Stimulated activated CD4-positive, alpha-beta T cell treated with anti-CD3 and anti-CD28 coated beads, TNF-alpha, amount 100 ng/mL, for 48 hours (primary cell): ENCODE measurements around the gene MCM3AP.
A peak's percentile ranks its signal among the peaks of the same experiment; 100 is the strongest.

Experiments
- DNase-seq, 3 donors: peaks; one replicate each; pipeline ENCODE4 v3.0.0-alpha.2; 2020; ENCODE audit warnings: low read depth in 3 of 3

The MCM3AP gene

DNA sequence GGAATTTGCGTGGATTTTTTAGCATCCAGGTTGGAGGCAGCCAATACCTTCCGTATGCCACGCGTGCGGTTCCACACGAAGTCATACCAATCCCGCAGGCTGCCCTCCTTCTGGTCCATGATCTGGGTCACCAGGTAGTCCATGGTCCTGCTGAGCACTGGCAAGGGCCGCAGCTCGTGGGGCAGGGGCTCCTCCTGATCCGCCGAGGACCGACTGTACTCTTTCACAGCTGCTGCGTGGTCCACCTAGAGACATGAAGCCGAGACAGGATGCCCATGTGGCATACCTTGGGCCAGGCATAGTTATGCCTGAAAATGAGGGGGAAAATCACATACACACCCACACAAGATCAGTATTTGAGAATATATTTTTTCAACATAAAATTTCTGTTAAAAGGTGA, 12.1 kb downstream of the MCM3AP start:
- DNase-seq: no peak

DNA sequence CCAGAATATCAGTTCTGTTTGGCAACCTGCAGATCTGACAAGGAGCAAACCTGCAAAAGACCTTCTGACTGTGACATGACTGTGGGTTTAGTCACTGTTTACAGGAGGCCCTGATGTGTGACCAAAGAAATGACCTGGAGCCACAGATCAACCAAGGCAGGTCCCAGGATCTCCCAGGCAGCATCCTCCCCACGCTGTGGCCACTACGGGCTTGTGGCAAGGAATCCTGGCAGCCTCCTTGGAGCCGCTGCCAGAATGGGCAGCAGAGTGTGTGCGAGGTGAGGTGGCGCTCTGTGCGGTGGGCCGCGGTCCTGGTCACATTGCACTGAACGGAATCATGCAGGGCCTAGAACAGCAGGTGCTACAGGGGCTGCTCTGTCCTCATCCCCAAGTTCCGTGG, 15.9 kb downstream of the MCM3AP start:
- no peak for DNase-seq

DNA sequence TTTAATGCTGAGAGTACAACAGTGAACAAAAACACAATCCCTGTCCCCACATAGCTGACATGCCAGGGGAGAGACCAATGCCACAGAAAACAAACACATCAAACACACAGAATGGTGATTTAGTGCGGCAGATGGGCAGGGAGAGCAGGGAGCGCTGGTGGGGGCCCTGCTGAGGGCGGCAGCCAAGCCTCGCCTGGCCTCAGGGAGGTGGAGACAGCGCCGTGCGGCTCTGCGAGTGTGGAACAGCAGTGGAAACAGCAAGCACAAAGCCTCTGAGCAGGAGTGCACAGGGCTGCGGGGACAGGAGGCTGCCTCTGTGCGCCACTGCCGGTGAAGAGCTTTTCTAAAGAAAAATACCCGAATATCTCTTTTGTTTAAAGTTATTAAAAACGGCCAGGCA, 17.0 kb downstream of the MCM3AP start:
- no peak for DNase-seq

DNA sequence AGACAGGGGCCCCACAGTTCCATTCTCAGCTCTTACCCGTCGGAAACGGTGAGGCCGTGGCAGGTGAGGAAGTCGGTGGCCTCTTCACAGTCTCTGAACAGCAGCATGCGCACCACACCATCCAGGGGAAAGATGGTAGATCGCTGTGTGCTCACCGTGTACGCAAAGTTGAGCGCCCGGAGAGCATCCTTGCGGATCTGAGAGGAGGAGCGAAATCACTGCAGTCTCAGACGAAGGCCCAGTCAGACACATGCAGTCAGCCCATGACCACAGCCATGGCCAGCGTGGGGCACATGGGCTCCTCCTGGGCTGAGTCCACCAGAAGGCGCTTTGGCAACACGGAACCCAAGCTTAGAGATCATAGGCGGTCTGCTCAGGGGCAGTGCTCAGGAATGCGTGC, 18.5 kb downstream of the MCM3AP start:
- DNase-seq: no peak

DNA sequence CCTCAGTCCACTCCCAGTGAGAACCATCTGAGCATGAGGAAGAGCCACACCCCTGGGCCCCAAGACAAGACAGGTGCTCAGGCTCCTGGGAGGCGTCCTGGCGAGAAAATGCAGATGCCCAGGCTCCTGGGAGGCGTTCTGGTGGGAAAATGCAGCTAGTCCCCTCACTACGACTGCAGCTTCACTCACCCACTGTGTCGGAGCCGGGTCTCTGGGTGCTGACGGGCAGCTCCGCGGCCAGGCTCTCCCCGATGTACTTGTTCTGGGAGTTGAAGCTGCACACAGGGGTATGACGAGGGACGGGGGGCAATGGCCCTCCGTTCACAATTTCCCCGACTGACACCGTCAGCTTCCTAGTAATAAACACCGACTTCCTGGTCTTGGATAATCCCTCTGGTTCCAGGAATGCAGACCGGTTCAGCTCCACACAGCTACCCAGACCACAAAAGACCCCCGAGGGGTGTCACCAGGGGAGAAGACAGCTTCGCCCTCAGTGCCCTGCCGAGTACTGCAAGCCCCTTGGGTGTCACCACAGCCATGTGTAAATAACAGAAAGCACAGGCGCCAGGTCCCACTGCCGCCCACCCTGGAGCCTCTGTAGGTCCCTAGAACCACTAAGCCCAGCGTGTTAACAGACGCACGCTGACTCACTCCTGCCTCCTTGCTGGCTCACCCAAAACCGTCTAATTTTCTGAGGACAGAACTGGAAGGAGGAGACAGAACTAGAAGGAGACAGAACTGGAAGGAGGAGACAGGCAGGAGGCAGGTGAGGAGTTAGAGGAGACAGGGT, 19.5 kb downstream of the MCM3AP start:
- DNase-seq: no peak

DNA sequence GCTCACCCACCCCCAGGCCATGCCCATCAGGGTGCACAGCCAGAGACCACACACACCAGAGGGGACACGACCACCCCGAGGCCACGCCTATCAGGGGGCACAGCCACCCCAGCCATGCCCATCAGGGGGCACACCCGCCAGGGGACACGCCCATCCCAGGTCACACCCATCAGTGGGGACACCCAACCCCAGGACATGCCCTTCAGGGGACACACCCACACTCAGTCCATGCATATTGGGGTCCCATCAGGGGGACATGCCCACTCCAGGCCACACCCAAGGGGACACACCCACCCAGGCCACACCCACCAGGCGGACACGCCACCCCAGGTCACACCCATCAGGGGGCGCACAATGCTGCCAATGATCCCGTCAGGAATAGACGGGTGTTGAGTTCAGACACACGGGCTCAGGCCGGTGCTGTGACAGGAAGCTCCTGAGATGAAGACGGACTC, 20.7 kb downstream of the MCM3AP start:
- no peak for DNase-seq

DNA sequence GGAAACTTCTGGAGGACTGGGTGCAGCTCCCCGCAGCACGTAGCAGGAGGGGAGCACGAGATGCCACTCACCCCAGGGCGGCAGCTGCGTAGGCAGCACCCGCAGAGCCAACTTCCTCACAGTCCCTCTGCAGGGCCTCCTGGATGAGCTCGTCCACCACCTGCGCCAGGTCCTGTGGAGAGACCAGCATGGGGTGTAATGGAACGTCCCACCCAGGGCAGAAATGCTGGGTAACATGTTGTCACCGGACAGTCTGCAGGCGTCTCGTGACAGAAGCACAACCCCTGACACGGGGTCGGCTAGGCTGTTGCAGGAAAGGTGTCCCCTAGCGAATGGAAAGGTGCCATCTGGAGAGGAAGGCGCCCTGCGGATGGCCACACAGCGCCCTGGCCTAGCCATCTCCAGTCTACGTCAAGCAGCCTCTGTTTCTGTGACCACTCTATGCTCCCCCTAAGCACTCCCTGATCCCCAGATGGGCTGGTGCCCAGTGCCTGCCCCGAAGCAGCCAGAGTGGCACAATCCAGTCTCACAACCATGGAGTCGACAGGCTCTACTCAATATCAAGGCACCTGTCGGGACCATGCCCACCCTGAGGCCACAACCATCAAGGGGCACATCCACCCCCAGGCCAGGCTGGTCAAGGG, 21.2 kb downstream of the MCM3AP start:
- DNase-seq: no peak

DNA sequence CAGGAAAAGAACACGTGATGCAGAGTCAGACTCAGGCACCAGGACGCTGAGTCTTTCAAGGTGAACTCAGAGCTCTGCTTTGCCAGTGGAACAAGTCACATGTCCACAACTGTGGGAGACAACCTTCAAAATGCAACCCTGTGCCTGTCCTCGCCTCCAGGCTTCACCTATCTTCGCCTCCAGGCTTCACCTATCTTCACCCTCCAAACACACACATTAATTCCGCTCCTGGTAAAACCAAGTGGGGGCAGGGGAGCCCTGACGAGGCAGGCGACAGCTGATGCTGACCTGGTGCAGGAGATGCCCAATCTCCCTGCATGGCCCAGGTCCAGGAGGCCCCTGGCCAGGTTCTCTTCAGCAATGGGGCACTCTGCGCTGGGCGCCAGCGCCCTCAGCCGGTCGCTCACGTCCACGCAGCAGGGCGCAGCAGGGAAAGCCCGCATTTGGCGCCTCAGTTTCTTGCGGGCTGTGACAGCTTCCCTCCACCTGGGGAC, 28.9 kb downstream of the MCM3AP start:
- DNase-seq: no peak

DNA sequence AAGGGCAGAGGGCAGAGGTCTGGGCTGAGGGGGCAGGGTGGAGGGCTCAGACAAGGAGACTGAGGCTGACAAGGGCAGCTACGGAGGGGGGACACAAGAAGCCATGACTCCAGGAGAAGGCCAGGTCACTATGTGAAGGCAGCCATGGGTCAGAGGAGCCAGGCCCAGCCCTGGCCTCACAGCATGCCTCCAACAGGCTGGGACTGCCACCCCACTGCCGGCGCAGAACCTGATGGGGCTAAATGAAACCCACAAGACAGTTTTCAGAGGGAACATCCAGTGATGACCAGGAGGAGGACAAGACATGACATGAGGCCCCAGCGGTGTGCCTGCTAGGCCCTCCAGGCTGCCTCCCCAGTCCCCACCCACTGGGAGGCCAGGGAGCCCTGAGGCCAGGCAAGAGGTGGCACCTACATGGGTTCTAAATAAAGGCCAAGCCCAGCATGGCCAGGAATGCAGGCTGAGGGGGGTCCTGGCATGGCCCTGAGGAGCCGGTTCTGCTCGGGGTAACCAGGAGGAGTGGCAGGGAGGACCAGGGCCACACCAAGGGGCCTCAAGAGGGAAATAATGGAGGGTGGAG, 29.6 kb downstream of the MCM3AP start:
- no peak for DNase-seq

DNA sequence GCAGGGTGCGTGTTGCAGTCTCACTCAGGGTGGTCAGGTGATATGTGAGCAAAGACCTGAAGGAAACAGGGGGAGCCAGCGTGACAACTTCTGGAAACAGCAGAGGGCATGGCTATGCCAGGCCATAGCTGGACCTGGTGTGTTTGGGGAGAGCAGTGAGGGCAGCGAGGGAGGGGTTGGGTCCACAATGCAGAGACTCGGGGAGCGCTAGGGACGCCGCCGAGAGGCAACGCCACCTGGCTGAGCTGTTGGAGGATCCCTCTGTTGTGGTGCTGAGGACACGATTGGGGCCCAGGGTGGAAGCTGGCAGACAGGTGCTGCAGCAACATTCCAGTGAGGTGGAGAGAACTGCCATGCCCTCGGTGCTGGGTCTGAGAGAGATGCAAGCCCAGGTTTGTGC, 30.2 kb downstream of the MCM3AP start:
- no peak for DNase-seq

DNA sequence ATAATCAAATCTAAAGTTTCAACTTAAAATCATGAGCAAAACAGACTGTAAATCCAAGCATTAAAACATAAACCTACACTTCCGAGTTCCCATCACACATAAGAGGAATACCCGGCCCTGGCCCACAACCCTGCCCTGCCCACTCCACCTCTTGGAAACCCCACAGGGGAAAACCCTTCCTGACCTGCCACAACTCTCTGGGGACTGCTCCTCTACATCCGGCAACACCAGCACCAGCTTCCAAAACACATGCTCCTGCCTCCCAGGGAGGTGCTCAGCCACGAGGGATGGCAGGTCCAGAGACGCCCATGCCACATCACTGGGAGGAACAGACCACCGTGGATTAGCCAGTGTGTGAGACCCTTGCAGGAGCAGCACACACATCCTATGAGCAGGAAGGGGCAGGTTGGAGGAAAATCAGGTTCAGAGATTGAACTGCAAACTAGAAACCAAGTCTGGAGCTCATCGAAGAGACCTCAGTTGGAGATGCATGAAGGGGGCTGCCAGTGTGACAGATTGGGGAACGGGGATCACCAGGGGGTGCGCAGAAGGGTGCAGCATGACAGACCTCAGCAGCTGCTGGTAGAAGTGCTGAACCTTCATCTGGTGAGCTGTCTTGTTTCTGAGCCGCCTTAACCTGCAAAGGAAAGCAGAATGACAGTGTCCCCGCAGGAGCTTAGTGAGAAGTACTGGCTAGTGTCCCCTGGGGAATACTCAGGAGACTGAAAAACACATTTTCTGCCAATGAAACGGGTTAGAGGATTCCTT, 31.0 kb downstream of the MCM3AP start:
- no peak for DNase-seq

DNA sequence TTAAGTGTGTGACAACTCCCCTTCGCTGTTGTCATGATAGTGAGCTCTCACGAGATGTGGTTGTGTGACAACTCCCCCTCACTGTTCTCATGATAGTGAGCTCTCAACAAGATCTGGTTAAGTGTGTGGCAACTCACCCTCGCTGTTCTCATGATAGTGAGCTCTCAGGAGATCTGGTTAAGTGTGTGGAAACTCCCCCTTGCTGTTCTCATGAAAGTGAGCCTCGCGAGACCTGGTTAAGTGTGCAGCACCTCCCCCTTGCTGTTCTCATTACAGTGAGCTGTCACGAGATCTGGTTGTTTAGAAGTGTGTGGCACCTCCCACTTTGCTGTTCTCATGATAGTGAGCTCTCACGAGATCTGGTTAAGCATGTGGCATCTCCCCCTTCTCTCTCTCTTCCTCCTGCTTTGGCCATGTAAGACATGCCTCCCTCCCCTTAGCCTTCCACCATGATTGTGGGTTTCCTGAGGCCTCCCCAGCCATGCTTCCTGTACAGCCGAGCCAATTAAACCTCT, 31.7 kb downstream of the MCM3AP start:
- peak; percentile 15 to 44 (median 30) for DNase-seq

DNA sequence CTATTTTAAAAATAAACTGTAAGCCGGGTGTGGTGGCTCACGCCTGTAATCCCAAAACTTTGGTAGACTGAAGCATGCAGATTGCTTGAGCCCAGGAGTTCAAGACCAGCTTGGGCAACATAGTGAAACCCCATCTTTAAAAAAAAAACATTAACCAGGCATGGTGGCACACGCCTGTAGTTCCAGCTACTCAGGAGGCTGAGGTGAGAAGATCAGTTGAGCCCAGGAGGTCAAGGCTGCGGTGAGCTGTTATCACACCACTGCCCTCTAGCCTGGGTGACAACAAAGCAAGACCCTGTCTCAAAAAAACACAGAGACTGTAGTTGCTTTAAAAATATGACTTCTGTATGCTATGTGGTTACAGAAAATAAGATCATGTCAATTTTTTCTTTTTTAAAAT, 32.6 kb downstream of the MCM3AP start:
- no peak for DNase-seq

DNA sequence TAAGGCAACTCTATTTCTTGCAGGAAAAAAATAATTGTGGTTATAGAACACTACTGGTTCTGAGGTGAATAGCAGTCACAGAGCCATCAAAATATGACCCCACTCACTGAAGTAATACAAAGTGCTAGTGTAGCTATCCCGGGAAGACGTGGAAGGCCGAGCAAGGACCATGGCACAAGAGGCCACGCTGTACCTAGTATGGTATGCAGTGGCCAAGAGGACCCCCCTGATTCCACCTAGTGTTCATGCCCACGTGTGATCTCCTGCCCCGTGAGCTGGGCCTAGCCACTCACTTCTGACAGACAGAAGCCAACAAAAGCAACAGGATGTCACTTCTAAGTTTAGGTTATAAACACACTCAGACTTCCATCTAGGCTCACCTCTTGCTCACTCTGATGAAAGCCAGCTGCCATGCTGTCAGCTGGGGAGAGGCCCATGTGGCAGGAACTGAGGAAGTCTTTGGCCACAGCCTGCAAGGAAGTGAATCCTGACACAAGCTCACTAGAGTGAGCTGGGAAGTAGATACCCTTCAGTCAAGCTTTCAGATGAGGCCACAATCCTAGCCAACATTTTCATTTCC, 35.2 kb downstream of the MCM3AP start:
- DNase-seq: no peak

DNA sequence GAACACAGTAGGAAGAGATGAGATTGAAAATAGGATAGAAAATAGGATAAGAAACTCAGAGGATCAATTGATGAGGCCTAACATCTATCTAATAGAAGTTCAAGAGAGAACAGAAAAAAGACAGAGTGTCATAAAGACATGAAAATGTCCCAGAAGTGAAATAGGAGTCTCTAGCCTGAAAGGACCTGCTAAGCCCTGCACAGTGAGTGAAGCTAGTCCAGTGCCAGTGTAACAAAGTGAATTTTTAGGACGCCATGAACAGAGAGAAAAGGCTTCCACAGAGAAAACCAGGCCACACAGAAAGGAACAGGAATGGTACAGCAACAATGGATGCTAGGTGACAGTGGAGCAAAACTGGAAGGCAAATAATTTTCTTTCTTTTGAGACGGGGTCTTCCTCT, 36.6 kb downstream of the MCM3AP start:
- DNase-seq: no peak

DNA sequence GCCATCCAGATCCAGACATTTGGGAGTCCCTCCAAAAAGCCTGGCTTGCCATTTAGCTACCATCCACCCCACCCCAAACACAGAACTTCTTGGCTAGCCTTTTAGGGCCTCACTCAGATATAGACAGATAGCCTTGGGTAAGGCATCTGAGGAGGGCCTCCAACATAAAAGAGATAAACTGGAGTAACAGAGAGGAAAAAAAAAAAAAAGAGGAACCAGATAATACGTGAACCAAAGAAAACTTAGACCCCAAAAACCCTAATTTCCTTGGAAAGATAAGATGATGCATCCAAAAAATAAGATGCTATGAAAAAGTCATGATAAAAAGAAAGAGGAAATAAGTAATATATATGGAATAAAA, 37.0 kb downstream of the MCM3AP start:
- no peak for DNase-seq

DNA sequence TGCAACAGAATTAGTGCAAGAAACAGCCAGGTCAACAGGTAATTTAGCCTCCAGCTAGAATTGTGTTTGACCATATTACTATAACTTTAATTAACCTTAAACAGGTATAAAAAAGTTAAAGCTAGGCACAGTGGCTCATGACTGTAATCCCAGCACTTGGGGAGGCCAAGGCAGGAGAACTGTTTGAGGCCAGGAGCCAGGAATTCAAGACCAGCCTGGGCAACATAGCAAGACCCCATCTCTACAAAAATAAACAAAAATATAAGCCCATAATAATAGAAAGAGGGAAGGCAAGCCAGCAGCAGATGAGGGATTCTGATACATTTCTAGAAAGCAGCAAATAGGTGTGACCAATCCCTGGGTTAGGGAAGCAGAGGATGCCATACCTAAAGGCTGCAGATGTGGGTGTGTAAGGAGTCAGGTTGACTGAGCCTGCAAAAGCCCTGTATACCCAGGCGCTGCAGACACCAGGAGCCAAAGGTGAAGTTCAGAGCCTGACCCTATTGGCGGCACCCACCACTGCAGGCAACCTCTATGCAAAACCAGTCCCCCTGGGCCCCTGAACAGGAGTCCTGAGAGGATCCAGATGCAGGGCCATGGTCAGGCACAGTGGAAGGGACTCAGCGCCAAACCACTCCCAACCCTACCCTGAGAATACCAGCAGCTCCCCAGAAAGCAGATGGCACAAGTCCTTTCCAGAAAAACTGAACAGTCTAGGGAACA, 37.6 kb downstream of the MCM3AP start:
- no peak for DNase-seq

DNA sequence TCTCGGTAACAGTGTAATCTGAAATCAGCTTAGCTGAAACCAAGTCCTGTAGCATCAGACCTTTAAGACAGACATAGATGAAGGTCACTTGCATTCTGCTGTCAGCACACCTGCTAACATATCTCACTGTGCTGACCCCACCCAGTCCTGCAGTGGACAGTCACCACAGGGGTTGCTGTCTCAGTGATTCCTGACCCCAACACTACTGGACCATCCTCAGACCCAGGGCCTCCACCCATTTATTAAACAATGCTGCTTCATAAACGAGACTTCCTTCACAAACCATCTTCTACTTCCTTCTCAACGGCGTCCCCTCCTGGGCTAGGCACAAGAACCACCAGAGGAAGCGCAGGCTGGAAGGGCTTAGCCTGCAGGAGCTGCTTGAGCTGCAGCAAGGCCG, 39.1 kb downstream of the MCM3AP start:
- DNase-seq: no peak

DNA sequence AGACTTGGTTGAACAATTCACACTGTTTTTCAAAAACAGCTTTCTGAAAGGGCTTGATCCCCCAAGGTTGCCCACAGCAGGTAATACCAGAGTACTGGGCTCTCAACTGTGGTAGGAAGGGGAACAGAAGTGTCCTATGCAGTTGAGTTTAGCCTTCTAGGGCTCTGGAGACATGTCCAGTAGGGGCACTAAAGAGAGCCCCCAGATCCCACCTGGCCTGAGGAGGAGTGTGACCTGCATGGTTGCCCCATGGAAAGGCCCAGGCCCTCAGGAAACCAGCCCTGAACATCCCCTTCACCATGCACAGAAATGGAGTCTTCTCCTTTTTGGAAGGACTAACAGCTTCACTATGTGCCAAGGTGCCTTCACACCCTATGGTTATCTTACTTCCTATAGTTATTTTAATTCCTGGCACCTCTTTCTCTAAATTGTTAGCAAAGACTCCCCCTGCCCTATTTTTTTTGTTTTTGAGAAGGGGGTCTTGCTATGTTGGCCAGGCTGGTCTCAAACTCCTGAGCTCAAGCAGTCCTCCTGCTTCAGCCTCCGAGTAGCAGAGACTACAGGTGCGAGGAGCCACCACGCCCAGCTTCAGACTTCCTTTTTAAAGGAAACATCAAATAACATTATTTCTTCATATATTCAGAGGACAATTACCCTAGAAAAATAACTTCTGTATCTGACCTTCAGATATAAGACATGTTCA, 40.0 kb downstream of the MCM3AP start:
- DNase-seq: no peak

DNA sequence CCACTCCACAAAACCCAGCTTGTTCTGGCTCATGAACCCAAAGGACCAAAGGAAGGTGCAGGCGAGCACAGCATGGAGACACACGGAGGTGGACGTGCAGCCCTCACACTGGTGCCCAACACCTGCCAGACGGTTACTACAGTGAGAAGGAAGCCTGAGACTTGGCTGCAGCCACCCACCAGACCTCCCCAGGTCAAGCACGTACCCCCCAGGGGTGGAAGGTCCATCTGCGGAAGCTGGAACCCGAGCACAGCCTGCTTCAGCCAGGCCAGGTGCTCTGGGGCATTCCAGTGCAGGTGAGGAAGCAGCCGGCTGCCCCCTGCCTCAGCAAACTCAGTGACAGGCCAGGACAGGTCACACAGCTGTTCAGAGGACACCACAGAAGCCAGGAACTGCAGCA, 40.8 kb downstream of the MCM3AP start:
- DNase-seq: no peak
